K562 (cell line): Measurements from ENCODE around the gene ZNF776. TPM values are rescaled to one million over a fixed set of nuclear protein-coding genes. Genes with fewer than 3 reads are reported as not detected.
A peak's percentile ranks its signal among the peaks of the same experiment; 100 is the strongest.

Experiments used
- ARID1B ChIP-seq: fragments of 450-650 bp; IDR thresholded peaks from 2 replicates; pipeline ENCODE4 v1.6.1; 2016; ENCODE audit warnings: antibody characterized with exemption, mild to moderate bottlenecking, inconsistent platforms
- BRD9 ChIP-seq: fragments of 450-650 bp; IDR thresholded peaks from 2 replicates; pipeline ENCODE4 v1.6.1; 2018; ENCODE audit warnings: low read depth; ENCODE audit not compliant: partially characterized antibody
- CHD2 ChIP-seq: IDR thresholded peaks from 2 replicates; pipeline ENCODE4 v1.6.1; 2011; ENCODE audit warnings: low read depth, low read length
- CREB3 ChIP-seq: fragments of 450-650 bp; conservative IDR thresholded peaks from 2 replicates; pipeline ENCODE4 v1.6.1; 2016; ENCODE audit warnings: missing genetic modification characterization, low read depth, mild to moderate bottlenecking, missing compliant biosample characterization, moderate library complexity
- ETV5 ChIP-seq: sonication (generic); formaldehyde crosslinking; IDR thresholded peaks from 2 replicates; pipeline ENCODE4 v1.4.0; 2020; ENCODE audit warnings: low read depth, mild to moderate bottlenecking, missing genetic modification reagents
- GTF2F1 ChIP-seq: IDR thresholded peaks from 2 replicates; pipeline ENCODE4 v1.6.1; 2011; ENCODE audit warnings: low read depth, low read length, improper control_type of control experiment
- ILF3 ChIP-seq: fragments of 450-650 bp; IDR thresholded peaks from 2 replicates; pipeline ENCODE4 v1.6.1; 2018; ENCODE audit warnings: antibody characterized with exemption, mild to moderate bottlenecking, moderate library complexity, borderline replicate concordance
- JUND ChIP-seq, 2 experiments: IDR thresholded peaks; 2 replicates in 1 of 2; 3 replicates in 1 of 2; pipeline ENCODE4 v1.6.1; 2011; ENCODE audit warnings: borderline replicate concordance in 2 of 2, low read depth in 2 of 2, low read length in 2 of 2, improper control_type of control experiment in 1 of 2, missing biosample characterization in 1 of 2, missing genetic modification characterization in 1 of 2, missing genetic modification reagents in 1 of 2
- MED1 ChIP-seq: sonication (generic); formaldehyde crosslinking; IDR thresholded peaks from 2 replicates; pipeline ENCODE4 v1.8.1; 2023; ENCODE audit warnings: missing genetic modification reagents, borderline replicate concordance
- NCOR1 ChIP-seq: fragments of 450-650 bp; IDR thresholded peaks from 2 replicates; pipeline ENCODE4 v1.6.1; 2016; ENCODE audit warnings: mild to moderate bottlenecking, moderate library complexity
- NFE2 ChIP-seq: IDR thresholded peaks from 2 replicates; pipeline ENCODE4 v1.6.1; 2014; ENCODE audit warnings: antibody characterized with exemption, low read depth
- NKRF ChIP-seq: fragments of 450-650 bp; IDR thresholded peaks from 2 replicates; pipeline ENCODE4 v1.6.1; 2016; ENCODE audit warnings: borderline replicate concordance
- RHOXF2B ChIP-seq: fragments of 250-450 bp; sonication (Bioruptor Pico); conservative IDR thresholded peaks from 2 replicates; pipeline ENCODE4 v1.5.1; 2021
- SIN3A ChIP-seq, 2 experiments: fragments of 150-350 bp in 1 of 2; IDR thresholded peaks; 2 replicates each; pipeline ENCODE4 v1.6.1; 2011 to 2016; ENCODE audit warnings: borderline replicate concordance in 2 of 2, low read depth in 2 of 2, low read length in 2 of 2, mild to moderate bottlenecking in 2 of 2, moderate library complexity in 2 of 2; ENCODE audit not compliant: control insufficient read depth in 1 of 2
- SMAD3 ChIP-seq: fragments of 450-650 bp; formaldehyde crosslinking; conservative IDR thresholded peaks from 2 replicates; pipeline ENCODE4 v1.4.0; 2020; ENCODE audit warnings: mild to moderate bottlenecking
- ZBTB34 ChIP-seq: fragments of 250-450 bp; sonication (Bioruptor Pico); IDR thresholded peaks from 2 replicates; pipeline ENCODE4 v1.8.0; 2021; ENCODE audit warnings: mild to moderate bottlenecking, moderate library complexity
- ZNF347 ChIP-seq: fragments of 450-650 bp; formaldehyde crosslinking; IDR thresholded peaks from 2 replicates; pipeline ENCODE4 v1.4.0; 2020; ENCODE audit warnings: low read depth, mild to moderate bottlenecking, moderate library complexity
- ZNF41 ChIP-seq: fragments of 250-450 bp; sonication (Bioruptor Pico); conservative IDR thresholded peaks from 2 replicates; pipeline ENCODE4 v1.4.0; 2020; ENCODE audit warnings: mild to moderate bottlenecking
- ZNF639 ChIP-seq, 2 experiments: fragments of 200-800 bp in 1 of 2; sonication (Bioruptor generic) in 1 of 2; sonication (generic) in 1 of 2; formaldehyde crosslinking in 1 of 2; IDR thresholded peaks in 1 of 2; conservative IDR thresholded peaks in 1 of 2; 2 replicates each; pipeline versions ENCODE4 v1.5.0 to v1.6.1; 2016 to 2020; ENCODE audit warnings: missing compliant biosample characterization in 1 of 2, missing genetic modification characterization in 1 of 2, missing genetic modification reagents in 1 of 2
- ZNF644 ChIP-seq: fragments of 200-800 bp; sonication (Bioruptor generic); IDR thresholded peaks from 2 replicates; pipeline ENCODE4 v1.6.1; 2016; ENCODE audit warnings: low read depth, missing genetic modification characterization, missing compliant biosample characterization
- ZNF696 ChIP-seq: fragments of 250-450 bp; sonication (Bioruptor Pico); conservative IDR thresholded peaks from 2 replicates; pipeline ENCODE4 v1.4.0; 2020; ENCODE audit warnings: mild to moderate bottlenecking, moderate library complexity
- polyA plus RNA-seq, 8 experiments: library from polyadenylated mRNA; depleted of rRNA in 4 of 8; stranded (reverse) in 5 of 8; unstranded in 3 of 8; fragments of >200 nt; fragmentation: Nextera tagmentation in 2 of 8; fragmentation: Illumina TruSeq in 1 of 8; extraction: Ambion mirVana in 2 of 8; extraction: Trizol in 1 of 8; gene quantifications; 2 replicates each; pipeline versions ENCODE4 v1.2.1 to v1.2.3, GENCODE V29; 2011 to 2014; ENCODE audit warnings: inconsistent platforms in 1 of 8, missing spikeins in 1 of 8
- total RNA-seq, 7 experiments: library from RNA; depleted of rRNA in 6 of 7; stranded (reverse); fragments of >200 nt in 6 of 7; fragmentation: Illumina TruSeq in 2 of 7; extraction: Trizol in 2 of 7; gene quantifications; 2 replicates each; pipeline versions ENCODE4 v1.2.1 to v1.2.3, GENCODE V29; 2011 to 2021; ENCODE audit warnings: low replicate concordance in 1 of 7

The ZNF776 gene
- total and polyA plus RNA-seq, 9 of the 15 experiments (the other 6 are each of a cell fraction or from before 2014, with no cell fraction given) = 2.2 to 16.9 (median 8.2) TPM

- no peak for TF ChIP-seq ZBTB34 (CRISPR knock-in tag)
- no peak for TF ChIP-seq ZNF696 (CRISPR knock-in tag)
- TF ChIP-seq CHD2 = peak; percentile 60
- no peak for TF ChIP-seq SMAD3 (CRISPR knock-in tag)
- no peak for TF ChIP-seq RHOXF2B (CRISPR knock-in tag)
- no peak for TF ChIP-seq BRD9
- no peak for TF ChIP-seq SIN3A (IDR thresholded peaks at IDR 0.05; ENCODE audit: borderline replicate concordance in 2 of 2, control insufficient read depth in 1 of 2, low read depth in 2 of 2, low read length in 2 of 2)
- TF ChIP-seq NKRF = peak; percentile 60; the same call in 1 of the 2 replicates
- no peak for TF ChIP-seq CREB3 (tag)
- peak in 1 of 2 experiments; percentile 53; a peak in 1 of 4 replicates for TF ChIP-seq ZNF639 (CRISPR knock-in tag; conservative IDR thresholded peaks at IDR 0.05 in 1 of 2, IDR thresholded peaks at IDR 0.05 in 1 of 2)
- no peak for TF ChIP-seq ILF3
- no peak; the same call in 1 of the 2 replicates for TF ChIP-seq JUND (IDR thresholded peaks at IDR 0.05; ENCODE audit: borderline replicate concordance, low read depth, low read length)
- TF ChIP-seq JUND (tag; IDR thresholded peaks at IDR 0.05; ENCODE audit: borderline replicate concordance, low read depth, low read length) = peak; percentile 29; the same call in 1 of the 3 replicates
- no peak for TF ChIP-seq ARID1B
- TF ChIP-seq MED1 (CRISPR knock-in tag) = no peak
- no peak for TF ChIP-seq ZNF347 (CRISPR knock-in tag)
- TF ChIP-seq ZNF41 = no peak
- peak; percentile 74; the same call in 1 of the 2 replicates for TF ChIP-seq ETV5 (CRISPR knock-in tag)
- no peak for TF ChIP-seq NFE2
- no peak for TF ChIP-seq ZNF644 (tag)
- no peak for TF ChIP-seq GTF2F1
- no peak for TF ChIP-seq NCOR1
Measured at GRCh38 chr19:57746580-57747471, at the start of gene ZNF776 (continued).
